HG03095 (cell line): ENCODE results near the gene PRIM2.
A peak's percentile ranks its signal among the peaks of the same experiment; 100 is the strongest.
"Not testable (repeated sequence)": the region's sequence is repeated elsewhere in the genome, so short reads cannot be mapped to it uniquely, and the experiment has no call there.

Source experiments
- ATAC-seq: cut with Tn5 transposase; IDR thresholded peaks from one replicate; pipeline ENCODE4 v1.9.1; 2021; ENCODE audit warnings: moderate library complexity; ENCODE audit not compliant: unreplicated experiment

Gene PRIM2

DNA sequence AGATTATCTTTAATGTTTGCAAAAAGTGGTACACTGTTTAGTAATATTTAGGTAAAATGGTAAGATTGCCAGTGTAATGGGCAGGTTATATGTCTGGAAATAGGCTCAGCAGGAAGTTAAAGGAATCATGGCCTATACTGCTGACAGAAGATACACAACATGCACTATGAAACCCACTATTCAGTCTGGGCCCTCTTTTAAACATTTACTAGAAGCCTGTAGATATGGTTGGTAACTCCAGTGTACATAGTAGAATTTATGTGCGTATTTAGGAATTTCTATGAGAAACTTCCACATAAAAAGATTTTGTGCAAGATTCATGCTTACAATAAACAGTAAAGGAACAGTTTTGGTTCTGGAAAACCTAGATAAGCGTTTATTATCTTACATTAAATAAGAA, 178.8 kb downstream of the PRIM2 start:
- not testable (repeated sequence) for ATAC-seq

DNA sequence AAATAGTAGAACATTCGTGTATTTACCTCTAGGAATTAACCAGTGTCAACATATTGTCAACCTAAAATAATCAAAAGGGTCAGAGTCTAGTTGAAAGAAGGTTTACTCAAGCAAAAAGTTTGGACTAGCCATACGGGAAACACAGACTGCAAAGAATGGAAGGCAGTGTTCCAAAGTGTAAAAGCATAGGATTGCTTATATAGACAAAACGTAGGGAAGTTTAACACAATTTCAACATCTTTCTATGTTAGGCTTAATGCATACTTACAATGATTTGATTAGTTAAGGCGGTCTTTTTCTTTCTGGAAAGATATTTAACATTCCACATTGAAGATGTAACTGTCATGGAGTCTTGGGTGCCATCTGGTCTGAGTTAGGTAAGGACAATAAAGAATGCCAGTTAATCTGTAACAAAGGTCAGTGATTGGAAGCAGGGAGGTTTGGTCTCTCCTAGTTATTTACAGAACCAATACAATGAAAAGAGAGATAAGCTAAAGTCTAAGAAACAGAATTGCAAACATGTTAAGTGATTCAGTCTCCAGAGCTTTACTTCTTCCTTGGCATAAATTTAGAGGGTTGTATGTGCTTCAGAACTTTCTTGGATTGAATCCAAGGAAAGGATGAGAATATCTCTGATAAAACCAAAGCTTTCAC, 183.1 kb downstream of the PRIM2 start:
- ATAC-seq = not testable (repeated sequence)

DNA sequence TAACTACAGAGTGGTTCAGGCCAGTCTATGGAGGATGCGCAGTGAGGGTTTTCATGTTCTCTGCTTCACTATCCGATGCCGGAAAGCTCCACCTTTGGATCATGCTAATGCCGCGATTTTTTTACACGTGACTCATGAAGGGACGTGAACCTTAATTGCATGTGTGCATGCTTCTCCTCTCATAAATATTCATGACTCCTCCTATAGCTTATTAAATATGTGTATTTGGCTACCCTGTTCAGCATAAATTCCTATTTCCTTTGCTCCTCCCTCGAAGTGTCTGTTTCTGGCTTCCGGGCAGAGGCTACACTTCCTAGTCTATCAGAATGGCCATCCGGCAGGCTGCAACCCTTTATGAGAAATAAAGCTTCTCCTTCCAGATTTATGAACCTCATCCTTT, 185.0 kb downstream of the PRIM2 start:
- ATAC-seq = not testable (repeated sequence)

DNA sequence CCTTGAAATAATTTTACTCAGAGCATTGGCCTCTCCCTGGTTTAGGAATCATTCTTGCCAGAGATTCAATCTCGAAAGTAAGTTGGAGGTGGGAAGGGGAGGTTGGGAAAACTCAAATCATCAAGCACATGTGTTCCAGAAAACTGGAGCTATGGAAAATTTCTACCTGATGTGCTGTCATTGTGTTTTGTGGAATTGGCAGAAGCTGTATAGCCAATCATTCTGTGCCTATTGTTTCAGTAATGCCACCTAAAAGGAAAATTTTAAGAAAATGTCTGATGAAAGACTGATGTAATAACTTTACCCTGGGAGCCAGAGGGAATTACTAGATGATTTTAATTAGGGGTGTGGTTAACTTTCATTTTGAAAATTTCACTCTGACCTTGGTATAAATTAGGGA, 187.8 kb downstream of the PRIM2 start:
- not testable (repeated sequence) for ATAC-seq

DNA sequence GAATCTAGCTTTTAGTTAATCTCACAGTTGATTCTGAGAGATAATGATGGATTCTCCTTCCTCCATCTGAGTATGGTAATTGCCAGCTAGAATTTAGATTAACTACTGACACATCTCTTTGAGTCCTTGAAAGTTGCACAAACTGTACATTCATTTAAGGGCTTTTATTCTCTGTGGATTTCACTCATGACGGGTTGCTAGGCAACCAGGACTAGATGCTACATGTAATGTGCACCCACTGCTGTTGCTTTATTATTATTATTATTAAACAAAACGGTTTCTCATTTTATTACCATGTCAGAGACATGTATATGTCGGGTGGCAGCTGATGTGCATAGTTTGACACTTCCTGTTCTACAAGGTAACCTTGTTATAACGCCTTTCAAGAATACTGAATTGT, 193.0 kb downstream of the PRIM2 start:
- not testable (repeated sequence) for ATAC-seq

DNA sequence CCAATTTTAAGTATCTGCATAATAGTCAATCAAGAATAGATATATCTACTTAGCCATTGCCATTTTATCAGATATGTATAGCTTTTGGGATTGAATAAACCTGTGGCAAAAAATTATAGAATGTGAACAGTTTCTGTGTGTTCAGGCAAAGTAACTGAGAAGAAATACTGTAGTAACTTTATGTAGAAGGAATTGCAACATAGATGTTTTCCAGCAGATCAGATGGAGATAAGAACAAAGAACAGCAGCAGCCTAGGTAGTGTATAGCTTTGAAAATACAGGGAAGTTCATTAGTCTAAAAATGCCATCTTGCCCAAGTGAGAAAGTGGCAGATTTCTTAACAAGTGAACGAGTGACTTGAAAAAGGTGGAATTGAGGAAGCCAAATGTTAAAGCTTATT, 197.7 kb downstream of the PRIM2 start:
- not testable (repeated sequence) for ATAC-seq

DNA sequence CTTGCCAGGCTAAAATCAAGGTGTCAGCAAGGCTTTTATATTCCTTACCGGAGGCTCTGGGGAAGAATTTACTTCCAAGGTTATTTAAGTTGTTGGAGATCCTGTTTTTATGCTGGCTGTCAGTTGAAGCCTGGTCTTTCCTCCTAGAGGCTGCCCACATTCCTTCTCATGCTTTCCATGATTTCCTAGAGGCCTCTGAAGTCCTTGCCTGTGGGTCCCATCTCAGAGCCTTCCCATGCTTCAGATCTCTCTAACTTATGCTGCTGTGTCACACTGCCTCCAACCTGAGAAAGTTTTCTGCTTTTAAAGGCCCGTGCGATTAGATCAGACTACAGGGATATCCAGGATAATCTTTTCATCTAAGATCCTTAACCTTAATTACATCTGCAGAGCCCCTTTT, 198.4 kb downstream of the PRIM2 start:
- not testable (repeated sequence) for ATAC-seq

DNA sequence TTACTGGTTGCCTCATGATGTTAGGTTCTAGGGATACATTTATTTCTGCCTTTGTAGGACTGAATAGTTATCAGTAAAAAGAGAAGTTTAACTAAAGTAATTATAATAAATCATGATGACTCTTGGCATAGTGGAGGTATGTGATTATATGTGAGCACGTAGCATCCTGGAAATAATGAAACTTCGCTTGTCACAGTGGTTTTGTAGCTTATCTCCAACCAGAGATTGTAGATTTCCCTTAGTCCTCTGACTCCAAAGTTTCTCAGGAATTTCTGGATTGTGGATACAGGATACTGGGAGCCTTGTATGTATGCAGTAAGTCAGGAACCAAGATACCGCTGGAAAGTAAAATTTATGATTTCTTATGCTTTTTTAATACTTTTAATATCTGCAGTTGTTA, 199.3 kb downstream of the PRIM2 start:
- ATAC-seq = not testable (repeated sequence)

DNA sequence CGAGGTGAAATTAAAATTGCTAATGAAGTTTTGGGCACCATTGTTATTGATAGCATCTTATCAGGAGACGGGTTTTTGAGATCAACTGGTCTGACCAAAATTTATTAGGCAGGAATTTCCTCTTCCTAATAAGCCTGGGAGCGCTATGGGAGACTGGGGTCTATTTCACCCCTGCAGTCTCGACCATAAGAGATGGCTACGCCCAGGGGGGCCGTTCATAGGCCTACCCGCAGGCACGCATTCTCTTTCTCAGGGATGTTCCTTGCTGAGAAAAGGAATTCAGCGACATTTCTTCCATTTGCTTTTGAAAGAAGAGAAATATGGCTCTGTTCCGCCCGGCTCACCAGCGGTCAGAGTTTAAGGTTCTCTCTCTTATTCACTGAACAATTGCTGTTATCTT, 201.8 kb downstream of the PRIM2 start:
- not testable (repeated sequence) for ATAC-seq

DNA sequence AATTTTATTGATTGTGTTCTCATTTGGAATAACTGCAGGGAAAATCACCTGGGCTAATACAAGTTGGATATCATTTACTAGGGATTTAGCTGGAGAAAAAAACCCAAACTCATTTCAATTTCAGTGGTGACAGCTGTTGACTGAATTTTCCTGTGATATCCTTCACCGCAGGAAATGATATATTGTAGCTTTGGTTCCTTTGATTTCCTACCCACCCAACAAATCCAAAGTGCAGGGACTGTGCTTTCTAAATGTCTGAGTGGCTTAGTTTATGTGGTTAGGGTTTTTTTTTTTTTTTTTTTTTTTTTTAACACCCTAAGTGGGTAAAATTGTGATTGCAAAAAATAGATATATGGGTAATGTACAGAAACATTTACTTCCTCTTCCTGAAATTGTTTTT, 203.7 kb downstream of the PRIM2 start:
- not testable (repeated sequence) for ATAC-seq

DNA sequence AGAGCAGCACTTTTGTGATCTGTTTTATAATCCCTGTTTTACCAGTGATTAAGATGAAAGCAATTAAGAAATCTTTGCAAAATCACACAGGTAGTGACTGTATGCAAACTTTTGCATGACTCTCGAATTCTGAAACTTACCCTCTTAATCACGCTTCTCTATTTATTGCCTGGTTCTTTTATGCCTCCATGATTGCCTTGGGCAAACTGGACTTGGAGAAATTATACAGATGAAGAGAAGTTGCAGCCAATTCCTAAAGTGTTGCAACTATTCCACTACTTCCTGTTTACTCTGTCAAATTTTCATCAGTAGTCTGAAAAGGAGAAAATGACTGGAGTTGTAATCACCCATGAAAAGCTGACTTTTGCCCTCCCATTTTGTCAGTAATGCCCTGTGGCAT, 205.8 kb downstream of the PRIM2 start:
- ATAC-seq = not testable (repeated sequence)

DNA sequence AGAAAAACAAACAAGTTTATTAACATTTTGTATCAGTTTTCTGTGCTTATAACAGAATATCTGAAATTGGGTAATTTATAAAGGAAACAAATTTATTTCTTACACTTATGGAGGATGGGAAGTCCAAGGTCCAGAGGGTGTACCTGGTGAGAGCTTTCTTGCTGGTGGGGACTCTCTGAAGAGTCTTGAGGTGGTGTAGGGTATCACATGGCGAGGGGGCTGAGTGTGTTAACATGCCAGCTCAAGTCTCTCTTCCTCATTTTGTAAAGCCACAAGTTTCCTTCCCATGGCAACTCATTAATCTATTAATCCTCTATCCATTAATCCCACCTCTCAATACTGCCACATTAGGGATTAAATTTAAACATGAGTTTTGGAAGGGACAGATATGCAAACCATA, 212.3 kb downstream of the PRIM2 start:
- ATAC-seq = not testable (repeated sequence)

DNA sequence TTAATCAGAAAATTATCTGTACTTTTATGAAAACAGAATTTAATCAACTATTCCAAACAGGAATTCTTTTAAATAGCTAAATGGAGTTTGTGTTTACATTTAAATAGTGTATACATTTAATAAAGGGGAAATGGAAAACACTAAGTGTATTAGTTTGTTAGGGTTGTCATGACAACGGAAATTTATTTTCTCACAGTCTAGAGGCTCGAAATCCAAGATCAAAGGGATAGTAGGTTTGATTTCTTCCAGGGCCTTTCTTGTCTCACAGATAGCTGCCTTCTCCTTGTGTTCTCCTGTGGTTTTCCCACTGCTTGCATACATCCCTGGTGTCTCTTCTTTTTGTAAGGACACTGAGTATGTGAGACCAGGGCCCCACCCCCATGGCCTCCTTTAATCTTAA, 215.2 kb downstream of the PRIM2 start:
- not testable (repeated sequence) for ATAC-seq

DNA sequence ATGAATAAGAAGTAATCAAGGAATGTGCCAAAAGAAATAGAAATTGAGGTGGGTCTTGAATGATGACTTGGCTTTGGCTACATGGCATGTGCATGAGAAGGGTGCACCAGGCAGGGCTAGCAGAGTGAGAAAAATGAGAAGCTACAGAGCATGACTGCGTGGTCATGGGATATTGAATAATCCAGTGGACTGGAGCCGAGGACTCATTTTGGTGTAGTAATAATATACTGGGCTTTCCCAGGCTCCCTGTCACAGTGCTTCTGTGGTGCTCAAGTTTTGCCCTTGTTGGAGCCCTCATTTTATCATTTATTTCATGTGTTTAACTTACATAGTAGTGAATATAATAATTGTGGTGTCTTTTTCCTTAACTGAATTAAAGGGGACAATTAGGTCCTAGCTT, 217.7 kb downstream of the PRIM2 start:
- ATAC-seq = not testable (repeated sequence)

DNA sequence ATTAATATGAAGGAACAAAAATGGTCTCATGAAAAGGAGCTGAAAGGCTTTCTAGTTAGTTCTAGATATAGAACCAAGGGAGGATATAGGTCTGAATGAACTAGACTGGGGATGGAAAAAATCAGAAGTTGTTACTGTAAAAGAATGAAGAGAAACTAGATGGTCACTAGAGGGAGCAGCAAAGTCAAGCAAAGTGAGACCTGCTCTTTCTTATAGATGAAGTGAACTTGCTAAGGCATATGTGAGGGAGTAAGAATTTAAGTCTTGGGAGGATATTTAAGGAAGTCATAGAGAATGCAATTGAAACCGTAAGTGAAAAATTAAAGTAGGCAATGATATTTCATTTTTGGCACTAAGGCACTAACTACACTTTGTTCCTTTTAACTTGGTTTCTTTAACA, 218.6 kb downstream of the PRIM2 start:
- ATAC-seq = peak; percentile 81

DNA sequence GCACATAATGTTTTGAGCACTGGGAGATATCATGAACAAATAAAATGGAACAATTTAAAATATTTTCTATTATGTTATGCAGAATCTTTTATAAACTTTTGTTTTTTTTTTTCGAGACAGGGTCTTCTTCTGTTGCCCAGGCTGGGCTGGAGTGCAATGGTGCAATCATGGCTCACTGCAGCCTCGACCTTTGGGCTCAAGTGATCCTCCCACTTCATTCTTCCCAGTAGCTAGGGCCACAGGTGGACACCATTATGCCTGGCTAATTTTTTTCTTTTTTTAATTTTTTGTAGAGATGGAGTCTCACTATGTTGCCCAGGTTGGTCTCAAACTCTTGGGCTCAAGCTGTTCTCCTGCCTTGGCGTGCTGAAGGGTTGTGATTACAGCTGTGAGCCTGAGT, 220.5 kb downstream of the PRIM2 start:
- ATAC-seq = not testable (repeated sequence)

DNA sequence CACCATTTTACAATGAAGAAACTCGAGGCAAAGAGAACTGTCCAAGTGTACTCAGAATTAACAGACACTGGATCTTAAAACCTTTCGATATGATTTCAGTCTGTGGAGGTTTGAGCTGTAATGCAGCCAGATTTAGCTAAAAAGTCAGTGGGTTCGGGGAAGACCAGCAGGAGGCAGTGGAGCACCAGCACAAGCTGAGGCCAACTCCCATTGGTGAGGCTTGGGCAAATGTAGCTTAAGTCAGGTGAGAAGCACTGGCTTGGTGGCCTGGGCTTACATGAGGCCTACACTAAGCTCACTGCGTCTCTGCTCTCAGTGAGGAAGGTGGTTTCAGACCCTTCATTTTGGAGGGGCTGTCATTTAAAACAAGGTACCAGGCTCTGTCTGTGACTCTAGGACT, 234.5 kb downstream of the PRIM2 start:
- ATAC-seq = not testable (repeated sequence)

DNA sequence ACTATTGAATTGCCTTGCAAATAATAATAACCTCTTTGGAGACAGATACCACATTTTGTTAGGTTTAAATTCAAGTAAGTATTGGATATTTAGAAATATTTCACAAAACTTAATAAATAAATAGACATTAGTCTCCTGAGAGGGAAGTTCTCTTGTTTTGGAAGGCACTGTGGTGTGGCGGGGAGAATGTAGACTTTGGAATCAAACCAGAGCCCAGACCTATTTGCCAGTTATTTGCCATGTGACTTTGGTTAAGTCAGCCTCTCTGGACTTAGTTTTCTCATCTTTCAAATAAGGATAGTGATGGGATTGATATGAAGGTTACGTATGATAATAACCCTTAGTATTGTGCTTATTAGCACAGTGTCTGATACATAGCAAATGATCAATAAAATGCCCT, 240.4 kb downstream of the PRIM2 start:
- not testable (repeated sequence) for ATAC-seq

DNA sequence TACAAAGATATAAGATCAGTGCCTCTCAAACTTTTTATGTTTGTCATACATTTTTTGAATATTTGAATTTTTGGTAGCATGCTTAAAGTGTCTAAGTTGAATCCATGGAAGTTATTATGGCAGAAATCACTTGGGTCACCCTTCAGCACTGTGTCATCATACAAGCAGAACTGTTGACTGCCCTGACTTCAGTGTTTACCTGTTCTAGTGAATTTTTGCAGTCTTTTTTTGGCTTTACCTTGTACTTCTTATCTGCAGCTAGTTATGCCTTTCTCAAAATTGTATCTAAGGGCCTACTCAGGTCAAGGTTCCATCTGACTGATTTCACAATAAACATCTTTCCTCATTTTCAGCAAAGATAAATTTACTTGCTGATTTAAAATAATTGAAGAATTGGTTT, 241.7 kb downstream of the PRIM2 start:
- ATAC-seq = not testable (repeated sequence)

DNA sequence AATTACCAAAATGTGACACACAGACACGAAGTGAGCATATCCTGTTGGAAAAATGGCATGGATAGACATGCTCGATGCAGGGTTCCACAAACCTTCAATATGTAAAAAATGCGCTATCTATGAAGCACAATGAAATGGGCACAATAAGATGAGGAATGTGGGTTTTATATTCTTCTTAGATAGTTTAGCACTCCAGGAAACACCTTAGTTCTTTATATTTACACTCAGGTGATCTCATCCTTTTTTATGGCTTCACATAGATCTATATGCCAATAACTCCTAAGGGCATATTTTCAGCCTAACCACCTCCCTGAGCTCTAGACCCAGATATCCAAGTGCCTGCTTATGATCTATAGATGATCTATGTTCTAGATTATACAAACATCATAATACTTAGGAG, 244.8 kb downstream of the PRIM2 start:
- ATAC-seq = not testable (repeated sequence)

DNA sequence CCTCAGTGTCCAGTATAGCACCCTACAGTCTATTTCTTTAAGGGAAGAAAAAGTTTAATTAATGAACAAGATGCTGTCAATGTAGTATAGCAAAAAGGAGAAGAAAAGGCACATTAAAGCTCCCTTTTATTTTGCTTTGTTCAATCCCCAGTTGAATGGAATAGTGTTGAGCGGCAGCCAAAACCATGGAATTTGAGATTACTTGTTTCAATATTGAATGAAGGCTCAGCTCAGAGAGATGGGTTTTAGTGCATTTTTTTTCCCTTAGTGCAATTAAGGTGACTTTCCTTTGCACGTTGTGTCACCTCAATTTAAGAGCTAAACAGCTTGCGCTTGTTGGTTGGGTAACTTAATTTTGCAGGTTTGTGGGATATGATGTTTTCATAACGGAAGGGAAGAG, 254.7 kb downstream of the PRIM2 start:
- not testable (repeated sequence) for ATAC-seq

DNA sequence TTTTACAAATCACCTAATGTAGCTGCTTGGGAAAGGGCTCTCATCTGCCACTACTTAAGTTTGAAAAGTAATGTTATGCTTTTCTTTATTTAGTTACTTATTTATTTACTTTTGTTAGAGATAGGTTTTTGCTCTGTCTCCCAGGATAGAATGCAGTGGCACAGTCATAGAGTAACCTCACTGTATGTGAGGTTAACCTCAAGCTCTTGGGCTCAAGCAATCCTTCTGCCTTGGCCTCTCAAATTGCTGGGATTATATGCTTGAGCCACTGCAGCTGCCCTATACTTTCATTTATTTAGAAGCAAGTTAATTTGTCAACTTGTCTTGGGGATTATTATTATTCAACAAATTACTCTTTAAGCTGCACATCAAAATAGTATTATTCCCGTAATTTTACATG, 255.4 kb downstream of the PRIM2 start:
- not testable (repeated sequence) for ATAC-seq

DNA sequence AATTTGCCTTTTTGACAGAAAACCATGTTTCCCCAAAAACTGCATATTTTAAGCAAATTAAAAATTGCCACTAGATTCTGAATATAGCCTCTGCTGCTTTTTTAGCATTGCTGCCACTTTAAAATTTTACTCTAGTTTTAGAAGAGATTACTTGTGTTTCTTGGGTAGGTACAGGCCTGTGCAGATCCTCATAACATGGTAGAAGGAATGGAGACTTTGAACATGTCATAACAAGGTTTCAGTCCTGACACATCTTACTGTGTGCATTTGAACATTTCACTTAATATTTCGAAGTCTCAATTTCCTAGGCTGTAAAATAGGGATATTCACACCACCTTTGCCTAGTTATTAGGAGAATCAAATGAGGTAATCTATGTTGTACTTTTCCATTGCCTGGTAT, 259.6 kb downstream of the PRIM2 start:
- not testable (repeated sequence) for ATAC-seq
